Thyroid gland (tissue), 4 donors: ENCODE data around the gene FNBP1. TPM values are rescaled to one million over a fixed set of nuclear protein-coding genes. Genes with fewer than 3 reads are reported as not detected.

ENCODE experiments used
- DNase-seq, 2 donors: peaks; one replicate each; pipeline ENCODE4 v3.0.0-alpha.2; 2019
- H3K27ac ChIP-seq, 3 donors: fragments of 200-600 bp; sonication (generic); 1 replicate in 2 of 3; 2 replicates in 1 of 3; pipeline ENCODE4 v1.5.1; 2016 to 2019; ENCODE audit warnings: mild to moderate bottlenecking in 1 of 3, moderate library complexity in 1 of 3
- H3K27me3 ChIP-seq: fragments of 200-600 bp; sonication (generic); one replicate; pipeline ENCODE4 v1.5.1; 2019
- H3K36me3 ChIP-seq, 2 donors: fragments of 200-600 bp; sonication (generic); one replicate each; pipeline ENCODE4 v1.5.1; 2016 to 2019
- H3K4me1 ChIP-seq, 2 donors: fragments of 200-600 bp; sonication (generic); one replicate each; pipeline ENCODE4 v1.5.1; 2017 to 2019
- H3K4me3 ChIP-seq, 3 donors: fragments of 200-600 bp; sonication (generic); replicated peaks in 1 of 3; 1 replicate in 2 of 3; 2 replicates in 1 of 3; pipeline ENCODE4 v1.5.1; 2016; ENCODE audit warnings: mild to moderate bottlenecking in 1 of 3
- H3K9me3 ChIP-seq: fragments of 200-600 bp; sonication (generic); one replicate; pipeline ENCODE4 v1.5.1; 2017
- CTCF ChIP-seq, 6 experiments: fragments of 200-600 bp in 3 of 6; fragments of 450-650 bp in 3 of 6; sonication (generic) in 3 of 6; IDR thresholded peaks; one replicate each; pipeline ENCODE4 v1.5.1; 2016 to 2019; ENCODE audit warnings: antibody characterized with exemption in 6 of 6, mild to moderate bottlenecking in 2 of 6, inconsistent platforms in 1 of 6, moderate library complexity in 1 of 6
- POLR2A ChIP-seq, 2 donors: fragments of 450-650 bp; IDR thresholded peaks; one replicate each; pipeline ENCODE4 v1.6.1; 2017; ENCODE audit warnings: antibody characterized with exemption in 2 of 2, mild to moderate bottlenecking in 2 of 2, moderate library complexity in 1 of 2
- WGBS, 2 donors: methylation state at CpG; one replicate each; pipeline ENCODE4 v1.1.5; 2017; 5-methylcytosine and 5-hydroxymethylcytosine counted together
- intact Hi-C: fragments of 100-400 bp; cut with DNase I; formaldehyde crosslinking; loops from one replicate; pipeline ENCODE4 v1.15.1; 2023
- microRNA-seq: library from miRNA; unstranded; fragments of <30 nt; microRNA quantifications from one replicate; pipeline ENCODE4, GENCODE V29; 2016
- small RNA-seq: library from RNA; depleted of rRNA; stranded (forward); fragments of <200 nt; gene quantifications from one replicate; pipeline ENCODE3, GENCODE V24; 2016
- total RNA-seq, 4 donors: library from RNA; depleted of rRNA; stranded (reverse); fragments of >200 nt; gene quantifications; one replicate each; pipeline ENCODE4 v1.2.3, GENCODE V29; 2016

Gene FNBP1
- total RNA-seq, 4 donors from 2014 or later, result 55.8 to 78.5 (median 76.0) TPM

GRCh38 chr9:129839324-129840023, 203.5 kb downstream of the FNBP1 start:
- no peaks in the 10 kb centered on the region for H3K9me3 ChIP-seq
- no peak for DNase-seq
- TF ChIP-seq CTCF (IDR thresholded peaks at IDR 0.05), result no peak
- no peak overlapping the region for H3K4me3 ChIP-seq
- H3K27ac ChIP-seq, result peak overlapping the region in 1 of 3 donors; percentile 21
- H3K4me1 ChIP-seq, result peaks cover 18 to 36% of the 10 kb centered on the region in 2 donors
- H3K27me3 ChIP-seq, result no peaks in the 10 kb centered on the region
- H3K36me3 ChIP-seq, result no peaks in the 10 kb centered on the region
- intact Hi-C loops, result no loop called here
- 67 to 72% methylated on average over 10 of the region's 10 CpGs for WGBS, 2 donors

GRCh38 chr9:129838707-129839259, 204.2 kb downstream of the FNBP1 start:
- intact Hi-C loops, result no loop called here
- 79 to 80% methylated on average over 12 of the region's 12 CpGs for WGBS, 2 donors
- no peaks in the 10 kb centered on the region for H3K27me3 ChIP-seq
- no peaks in the 10 kb centered on the region for H3K36me3 ChIP-seq
- no peaks in the 10 kb centered on the region for H3K9me3 ChIP-seq
- peaks cover 19 to 43% of the 10 kb centered on the region in 2 donors for H3K4me1 ChIP-seq
- DNase-seq, result no peak
- peak overlapping the region in 1 of 3 donors; percentile 21 for H3K27ac ChIP-seq
- H3K4me3 ChIP-seq, result no peak overlapping the region
- TF ChIP-seq POLR2A (IDR thresholded peaks at IDR 0.05) (no peak), CTCF (IDR thresholded peaks at IDR 0.05) (no peak)

Small RNAs within 50 kb of the gene (microRNA-seq; reads per million reads assigned to microRNA genes)
- gene MIR6855, result 1.8 reads per million

Small RNAs within 50 kb of the gene (small RNA-seq; reads per million reads assigned to genes)
- not detected for gene MIR6855

Other genes with a start within 250 kb of the FNBP1 start
- 10 to 100 TPM; 25.2 to 36.3 (median 29.7) TPM for gene TOR1B, start 240.0 kb downstream of the FNBP1 start, total RNA-seq
- gene TOR1A, start 219.1 kb downstream of the FNBP1 start, total RNA-seq, result 10 to 100 TPM; 30.0 to 61.2 (median 42.8) TPM
- 10 to 100 TPM; 59.4 to 89.2 (median 81.4) TPM for gene C9orf78, start 207.9 kb downstream of the FNBP1 start, total RNA-seq
- gene USP20, start 207.7 kb downstream of the FNBP1 start, total RNA-seq, result 10 to 100 TPM; 23.9 to 61.8 (median 52.0) TPM
- 10 to 100 TPM; 43.5 to 65.6 (median 58.7) TPM for gene GPR107, start 10.7 kb upstream of the FNBP1 start, total RNA-seq
- 10 to 100 TPM; 31.0 to 85.4 (median 61.2) TPM for gene NCS1, start 129.2 kb upstream of the FNBP1 start, total RNA-seq
- 1 to 10 TPM; 1.7 to 5.5 (median 3.5) TPM for gene HMCN2, start 222.6 kb upstream of the FNBP1 start, total RNA-seq